ENCODE measurements around the gene DES. TPM values are rescaled to one million over a fixed set of nuclear protein-coding genes. Genes with fewer than 3 reads are reported as not detected.
"Not testable (repeated sequence)": the region's sequence is repeated elsewhere in the genome, so short reads cannot be mapped to it uniquely, and the experiment has no call there.

Gene DES
- total RNA-seq, 1 donor from 2014 or later, result 15,954 TPM

GRCh38 chr2:219387306-219388120 lies 30.7 kb upstream of the DES start, which contains the start of gene DNPEP:
TSS of gene DNPEP (minus strand) at chr2:219387912. CDS start at chr2:219387794, 118 bp downstream.
- Histone ChIP-seq H3K9me3 (replicated peaks) (no peaks in the 10 kb centered on the region), H3K4me3 (peak within 1 kb of the TSS; percentile 94), H3K36me3 (peaks cover 41% of the 10 kb centered on the region), H3K4me1 (peaks cover 31% of the 10 kb centered on the region), H3K27ac (replicated peaks) (peak within 1 kb of the TSS; percentile 98), H3K27me3 (ENCODE audit: low read depth) (no peaks in the 10 kb centered on the region)
- intact Hi-C loops (cut with micrococcal nuclease), result no loop called here
- peak; percentile 94 for DNase-seq
- no peak for TF ChIP-seq CTCF (IDR thresholded peaks at IDR 0.05; ENCODE audit: borderline replicate concordance)

GRCh38 chr2:219388121-219388906 lies 29.9 kb upstream of the DES start:
- peak; percentile 99 for DNase-seq
- H3K4me1 ChIP-seq, result peaks cover 31% of the 10 kb centered on the region
- peak overlapping the region; percentile 94 for H3K4me3 ChIP-seq

GRCh38 chr2:219388907-219389156 lies 29.3 kb upstream of the DES start:
- no peak for DNase-seq
- Histone ChIP-seq H3K9me3 (replicated peaks) (no peaks in the 10 kb centered on the region), H3K27me3 (ENCODE audit: low read depth) (no peaks in the 10 kb centered on the region), H3K4me3 (peak overlapping the region; percentile 94), H3K4me1 (peaks cover 31% of the 10 kb centered on the region), H3K36me3 (peaks cover 28% of the 10 kb centered on the region), H3K27ac (replicated peaks) (peak overlapping the region; percentile 98)
- intact Hi-C loops (cut with micrococcal nuclease), result no loop called here
- no peak for TF ChIP-seq CTCF (IDR thresholded peaks at IDR 0.05; ENCODE audit: borderline replicate concordance)

More at GRCh38 chr2:219388121-219388906, 29.9 kb upstream of the DES start:
- Histone ChIP-seq H3K9me3 (replicated peaks) (no peaks in the 10 kb centered on the region), H3K36me3 (peaks cover 33% of the 10 kb centered on the region), H3K27ac (replicated peaks) (peak overlapping the region; percentile 98), H3K27me3 (ENCODE audit: low read depth) (no peaks in the 10 kb centered on the region)
- peak; percentile 79 for TF ChIP-seq CTCF (IDR thresholded peaks at IDR 0.05; ENCODE audit: borderline replicate concordance)
- intact Hi-C loops (cut with micrococcal nuclease), result no loop called here

- Histone ChIP-seq H3K36me3 (no peaks in the 10 kb centered on the region), H3K4me3 (no peak overlapping the region), H3K4me1 (no peaks in the 10 kb centered on the region), H3K9me3 (replicated peaks) (no peaks in the 10 kb centered on the region), H3K27ac (replicated peaks) (no peak overlapping the region), H3K27me3 (ENCODE audit: low read depth) (no peaks in the 10 kb centered on the region)
- TF ChIP-seq CTCF (IDR thresholded peaks at IDR 0.05; ENCODE audit: borderline replicate concordance), result no peak
- intact Hi-C loops (cut with micrococcal nuclease), result no loop called here
- no peak for DNase-seq
These were observed 25.4 kb upstream of the DES start for GRCh38 chr2:219392754-219393153.

GRCh38 chr2:219395056-219395455 lies 23.1 kb upstream of the DES start:
- H3K4me3 ChIP-seq; H3K36me3 ChIP-seq; H3K9me3 ChIP-seq (replicated peaks); H3K27ac ChIP-seq (replicated peaks); H3K27me3 ChIP-seq (ENCODE audit: low read depth); DNase-seq; intact Hi-C loops (cut with micrococcal nuclease); H3K4me1 ChIP-seq: not testable (repeated sequence)

GRCh38 chr2:219395609-219396008 lies 22.6 kb upstream of the DES start:
- H3K27me3 ChIP-seq (ENCODE audit: low read depth), result no peaks in the 10 kb centered on the region
- no peaks in the 10 kb centered on the region for H3K9me3 ChIP-seq (replicated peaks)
- no peak overlapping the region for H3K27ac ChIP-seq (replicated peaks)
- no peak overlapping the region for H3K4me3 ChIP-seq
- H3K36me3 ChIP-seq, result no peaks in the 10 kb centered on the region
- intact Hi-C loops (cut with micrococcal nuclease), result no loop called here
- TF ChIP-seq CTCF (IDR thresholded peaks at IDR 0.05; ENCODE audit: borderline replicate concordance), result no peak
- no peak for DNase-seq
- no peaks in the 10 kb centered on the region for H3K4me1 ChIP-seq
